GM12873 (cell line): ENCODE data around the gene GATD1.

ENCODE experiments used
- TF ChIP-seq, protein P1 (sequence below): IDR thresholded peaks from 2 replicates; pipeline ENCODE4 v1.5.1; 2012; ENCODE audit warnings: low read depth, mild to moderate bottlenecking, moderate library complexity, low read length, control low read depth; ENCODE audit not compliant: insufficient read depth; ENCODE audit errors: missing control alignments

Gene GATD1

GRCh38 chr11:765802-766091 is 11.5 kb downstream of the GATD1 start:
- TF ChIP-seq, protein P1, sequence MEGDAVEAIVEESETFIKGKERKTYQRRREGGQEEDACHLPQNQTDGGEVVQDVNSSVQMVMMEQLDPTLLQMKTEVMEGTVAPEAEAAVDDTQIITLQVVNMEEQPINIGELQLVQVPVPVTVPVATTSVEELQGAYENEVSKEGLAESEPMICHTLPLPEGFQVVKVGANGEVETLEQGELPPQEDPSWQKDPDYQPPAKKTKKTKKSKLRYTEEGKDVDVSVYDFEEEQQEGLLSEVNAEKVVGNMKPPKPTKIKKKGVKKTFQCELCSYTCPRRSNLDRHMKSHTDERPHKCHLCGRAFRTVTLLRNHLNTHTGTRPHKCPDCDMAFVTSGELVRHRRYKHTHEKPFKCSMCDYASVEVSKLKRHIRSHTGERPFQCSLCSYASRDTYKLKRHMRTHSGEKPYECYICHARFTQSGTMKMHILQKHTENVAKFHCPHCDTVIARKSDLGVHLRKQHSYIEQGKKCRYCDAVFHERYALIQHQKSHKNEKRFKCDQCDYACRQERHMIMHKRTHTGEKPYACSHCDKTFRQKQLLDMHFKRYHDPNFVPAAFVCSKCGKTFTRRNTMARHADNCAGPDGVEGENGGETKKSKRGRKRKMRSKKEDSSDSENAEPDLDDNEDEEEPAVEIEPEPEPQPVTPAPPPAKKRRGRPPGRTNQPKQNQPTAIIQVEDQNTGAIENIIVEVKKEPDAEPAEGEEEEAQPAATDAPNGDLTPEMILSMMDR = no peak

DNA sequence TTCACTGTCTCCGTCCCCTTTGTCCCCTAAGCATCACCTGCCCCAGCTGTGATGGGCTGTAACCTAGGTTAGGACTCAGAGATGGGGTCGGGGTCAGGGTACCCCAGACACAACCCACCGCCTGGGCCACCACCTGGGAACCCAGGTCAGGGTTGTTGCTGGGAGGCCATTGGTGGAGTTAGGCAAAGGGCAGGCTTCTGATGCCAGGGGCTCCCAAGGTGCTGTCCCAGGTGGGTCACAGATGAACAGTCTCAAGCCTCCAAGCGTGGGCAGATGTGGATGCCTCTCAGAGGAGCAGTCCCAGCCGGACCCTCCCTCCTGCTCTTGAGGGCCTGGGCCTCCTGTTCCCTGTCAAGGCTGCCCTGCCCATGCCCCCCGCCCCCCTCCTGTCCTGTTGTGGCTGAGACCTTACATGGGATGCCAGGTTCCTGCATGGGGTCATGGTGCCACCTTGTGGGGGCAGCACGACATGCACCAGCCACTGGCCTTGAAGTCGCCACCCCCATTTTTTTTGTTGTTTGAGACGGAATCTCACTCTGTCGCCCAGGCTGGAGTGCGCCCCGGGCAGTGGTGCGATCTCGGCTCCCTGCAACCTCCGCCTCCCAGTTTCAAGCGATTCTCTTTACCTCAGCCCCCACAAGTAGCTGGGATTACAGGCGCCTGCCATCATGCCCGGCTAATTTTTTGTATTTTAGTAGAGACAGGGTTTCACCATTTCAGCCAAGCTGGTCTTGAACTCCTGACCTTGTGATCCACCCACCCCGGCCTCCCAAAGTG is 12.1 kb downstream of the GATD1 start:
- TF ChIP-seq, protein P1 = peak; percentile 77

- TF ChIP-seq, protein P1 = no peak
Measured at GRCh38 chr11:764322-765024, 12.8 kb downstream of the GATD1 start.

GRCh38 chr11:763549-764321 is 13.6 kb downstream of the GATD1 start:
- TF ChIP-seq, protein P1 = no peak

DNA sequence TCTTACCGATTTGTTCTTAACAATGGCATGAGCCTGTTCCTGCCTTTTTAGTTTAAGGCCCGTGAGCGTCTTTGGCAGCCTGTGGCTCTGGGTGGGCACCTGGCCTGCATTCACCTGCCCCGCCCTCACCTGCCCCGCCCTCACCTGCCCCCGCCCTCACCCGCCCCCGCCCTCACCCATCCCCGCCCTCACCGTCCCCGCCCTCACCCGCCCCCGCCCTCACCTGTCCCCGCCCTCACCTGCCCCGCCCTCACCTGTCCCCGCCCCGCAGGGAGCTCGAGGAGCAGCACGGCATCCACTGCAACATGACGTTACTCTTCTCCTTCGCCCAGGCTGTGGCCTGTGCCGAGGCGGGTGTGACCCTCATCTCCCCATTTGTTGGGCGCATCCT is 14.2 kb downstream of the GATD1 start:
- TF ChIP-seq, protein P1 = no peak

DNA sequence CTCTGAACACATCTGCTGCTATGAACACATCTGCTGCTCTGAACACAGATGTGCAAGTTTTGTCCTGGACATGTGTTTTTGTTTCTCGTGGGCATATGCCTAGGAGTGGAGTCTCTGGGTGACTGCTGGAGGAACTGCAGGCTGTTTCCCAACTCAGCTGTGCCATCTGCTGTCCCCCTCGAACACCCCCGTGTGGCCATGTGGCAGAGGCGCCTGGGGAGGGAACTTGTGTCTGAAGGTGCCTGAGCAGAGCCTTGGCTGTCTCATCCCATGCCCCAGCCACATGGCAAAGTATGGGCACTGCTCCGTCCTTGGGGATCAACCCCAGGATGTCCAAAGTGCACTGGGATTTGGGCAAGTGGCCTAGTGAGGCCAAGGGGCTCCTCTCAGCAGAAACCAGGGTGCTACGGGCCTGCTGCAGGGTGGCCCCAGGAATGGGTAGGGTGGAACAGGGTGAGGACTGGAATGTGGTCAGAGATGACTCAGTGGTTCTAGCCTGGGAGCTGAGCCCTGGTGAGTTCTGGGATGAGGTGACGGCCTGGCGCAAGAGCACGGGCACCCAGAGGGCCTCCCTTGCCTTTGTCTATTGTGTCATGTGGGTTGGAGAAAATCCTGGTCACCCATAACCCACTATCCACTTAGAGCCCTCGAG is 14.7 kb downstream of the GATD1 start:
- TF ChIP-seq, protein P1 = peak; percentile 40
